CD4-positive, alpha-beta T cell treated with Interleukin-6 at 100 ng/mL for 8 hours (primary cell): Measurements from ENCODE around the gene MMS19.
"Not testable (repeated sequence)": the region's sequence is repeated elsewhere in the genome, so short reads cannot be mapped to it uniquely, and the experiment has no call there.

ENCODE experiments used
- DNase-seq: peaks from one replicate; pipeline ENCODE4 v3.0.0-alpha.2; 2020; ENCODE audit warnings: mixed read lengths, low spot score

Gene MMS19

GRCh38 chr10:97499561-97500296, 1.5 kb upstream of the MMS19 start:
- DNase-seq, result no peak

GRCh38 chr10:97498841-97499560, 779 bp upstream of the MMS19 start, which contains the start of gene UBTD1:
TSS of gene UBTD1 (plus strand) at chr10:97498924. CDS start at chr10:97499204, 280 bp downstream.
- peak; percentile 2 for DNase-seq

- peak; percentile 58 for DNase-seq
Measured at GRCh38 chr10:97497572-97498075, 598 bp downstream of the MMS19 start.

GRCh38 chr10:97494863-97495506, 3.2 kb downstream of the MMS19 start:
- DNase-seq, result peak; percentile 8

GRCh38 chr10:97494151-97494550, 4.1 kb downstream of the MMS19 start:
- DNase-seq, result no peak

- DNase-seq, result no peak
Measured at GRCh38 chr10:97490592-97490991, 7.6 kb downstream of the MMS19 start.

GRCh38 chr10:97485647-97486281, 12.5 kb downstream of the MMS19 start:
- no peak for DNase-seq

GRCh38 chr10:97483921-97484320, 14.3 kb downstream of the MMS19 start:
- no peak for DNase-seq

- no peak for DNase-seq
Measured at GRCh38 chr10:97483506-97483905, 14.7 kb downstream of the MMS19 start.

- no peak for DNase-seq
Measured at GRCh38 chr10:97482381-97482780, 15.8 kb downstream of the MMS19 start.

- no peak for DNase-seq
Measured at GRCh38 chr10:97481071-97481470, 17.2 kb downstream of the MMS19 start.

GRCh38 chr10:97479939-97480338, 18.3 kb downstream of the MMS19 start:
- DNase-seq, result no peak

- not testable (repeated sequence) for DNase-seq
Measured at GRCh38 chr10:97479410-97479809, 18.8 kb downstream of the MMS19 start.

- DNase-seq, result no peak
Measured at GRCh38 chr10:97475936-97476594, 22.2 kb downstream of the MMS19 start.

GRCh38 chr10:97474918-97475317, 23.3 kb downstream of the MMS19 start:
- no peak for DNase-seq

- not testable (repeated sequence) for DNase-seq
Measured at GRCh38 chr10:97468781-97469180, 29.4 kb downstream of the MMS19 start.

- DNase-seq, result no peak
Measured at GRCh38 chr10:97468162-97468561, 30.1 kb downstream of the MMS19 start.

GRCh38 chr10:97466755-97467154, 31.5 kb downstream of the MMS19 start:
- no peak for DNase-seq

- DNase-seq, result no peak
Measured at GRCh38 chr10:97465982-97466381, 32.2 kb downstream of the MMS19 start.

GRCh38 chr10:97464226-97464625, 34.0 kb downstream of the MMS19 start:
- no peak for DNase-seq

- DNase-seq, result peak; percentile 48
Measured at GRCh38 chr10:97463363-97464132, 34.7 kb downstream of the MMS19 start.
